HepG2 (cell line): Measurements from ENCODE around the gene GOLPH3. TPM values are rescaled to one million over a fixed set of nuclear protein-coding genes. Genes with fewer than 3 reads are reported as not detected.

Source experiments
- AFF4 ChIP-seq: sonication (generic); formaldehyde crosslinking; IDR thresholded peaks from 2 replicates; pipeline ENCODE4 v1.4.0; 2020; ENCODE audit warnings: missing genetic modification reagents
- DBP ChIP-seq: sonication (generic); formaldehyde crosslinking; IDR thresholded peaks from 2 replicates; pipeline ENCODE4 v1.4.0; 2020; ENCODE audit warnings: missing genetic modification reagents; ENCODE audit errors: not compliant biosample characterization
- HINFP ChIP-seq: sonication (generic); formaldehyde crosslinking; IDR thresholded peaks from 2 replicates; pipeline ENCODE4 v1.4.0; 2020; ENCODE audit warnings: low read depth, mild to moderate bottlenecking, missing genetic modification reagents
- HMGXB3 ChIP-seq: sonication (generic); formaldehyde crosslinking; IDR thresholded peaks from 2 replicates; pipeline ENCODE4 v1.4.0; 2020; ENCODE audit warnings: missing genetic modification reagents, borderline replicate concordance
- ISL2 ChIP-seq: sonication (generic); formaldehyde crosslinking; IDR thresholded peaks from 2 replicates; pipeline ENCODE4 v1.5.0; 2020; ENCODE audit warnings: missing genetic modification reagents
- MTF1 ChIP-seq: sonication (generic); formaldehyde crosslinking; IDR thresholded peaks from 2 replicates; pipeline ENCODE4 v1.5.0; 2020; ENCODE audit warnings: missing genetic modification reagents
- NR1H2 ChIP-seq: sonication (generic); formaldehyde crosslinking; IDR thresholded peaks from 2 replicates; pipeline ENCODE4 v1.8.1; 2022; ENCODE audit warnings: low read depth, missing genetic modification reagents, borderline replicate concordance
- RFXAP ChIP-seq: sonication (generic); formaldehyde crosslinking; IDR thresholded peaks from 2 replicates; pipeline ENCODE4 v1.4.0; 2020; ENCODE audit warnings: missing genetic modification reagents, borderline replicate concordance
- SNAPC2 ChIP-seq: sonication (generic); formaldehyde crosslinking; IDR thresholded peaks from 2 replicates; pipeline ENCODE4 v1.8.1; 2022; ENCODE audit warnings: mild to moderate bottlenecking, missing genetic modification reagents
- TAF15 ChIP-seq: fragments of 200-400 bp; formaldehyde crosslinking; IDR thresholded peaks from one replicate; pipeline ENCODE4 v1.6.1; 2018; ENCODE audit warnings: mild to moderate bottlenecking, low read depth, low read length; ENCODE audit not compliant: poor library complexity, severe bottlenecking
- ZBTB37 ChIP-seq: sonication (generic); formaldehyde crosslinking; IDR thresholded peaks from 2 replicates; pipeline ENCODE4 v1.4.0; 2020; ENCODE audit warnings: mild to moderate bottlenecking, missing genetic modification reagents
- ZNF17 ChIP-seq: sonication (generic); formaldehyde crosslinking; IDR thresholded peaks from 2 replicates; pipeline ENCODE4 v1.5.0; 2020; ENCODE audit warnings: mild to moderate bottlenecking, missing genetic modification reagents
- ZNF24 ChIP-seq: fragments of 450-650 bp; IDR thresholded peaks from 2 replicates; pipeline ENCODE4 v1.6.1; 2017; ENCODE audit warnings: antibody characterized with exemption, mild to moderate bottlenecking
- ZNF263 ChIP-seq: sonication (generic); formaldehyde crosslinking; IDR thresholded peaks from 2 replicates; pipeline ENCODE4 v1.4.0; 2020; ENCODE audit warnings: missing genetic modification reagents
- ZNF891 ChIP-seq: sonication (generic); formaldehyde crosslinking; IDR thresholded peaks from 2 replicates; pipeline ENCODE4 v1.5.0; 2020; ENCODE audit warnings: mild to moderate bottlenecking, missing genetic modification reagents
- ZSCAN21 ChIP-seq: sonication (generic); formaldehyde crosslinking; IDR thresholded peaks from 2 replicates; pipeline ENCODE4 v1.8.0; 2022; ENCODE audit warnings: mild to moderate bottlenecking, missing genetic modification reagents, moderate library complexity, borderline replicate concordance
- polyA plus RNA-seq, 8 experiments: library from polyadenylated mRNA; depleted of rRNA in 3 of 8; stranded (reverse) in 7 of 8; unstranded in 1 of 8; fragments of >200 nt; fragmentation: Illumina TruSeq in 4 of 8; extraction: Trizol in 4 of 8; gene quantifications; 2 replicates each; pipeline versions ENCODE4 v1.2.1 to v1.2.3, GENCODE V29; 2011 to 2016; ENCODE audit warnings: low read depth in 4 of 8, missing spikeins in 1 of 8, mixed read lengths in 1 of 8; ENCODE audit not compliant: insufficient read depth in 1 of 8
- total RNA-seq, 5 experiments: library from RNA; depleted of rRNA; stranded (reverse); fragments of >200 nt; fragmentation: Illumina TruSeq; extraction: Trizol; gene quantifications; 2 replicates each; pipeline ENCODE4 v1.2.3, GENCODE V29; 2016; ENCODE audit warnings: low read depth in 1 of 5

The GOLPH3 gene
- total and polyA plus RNA-seq, 2 of the 13 experiments (the other 11 are each of a cell fraction or from before 2014, with no cell fraction given): 59.5 to 84.5 TPM

GRCh38 chr5:32174011-32174870, at the start of gene GOLPH3 (continued):
- TF ChIP-seq ZBTB37 (CRISPR knock-in tag) (peak; percentile 69), AFF4 (no peak), RFXAP (CRISPR knock-in tag) (peak; percentile 79; the same call in 1 of the 2 replicates), NR1H2 (no peak), ZSCAN21 (CRISPR knock-in tag) (0 out of 2 replicates have a peak, but pooled peaks have one; percentile 76), ZNF263 (no peak), ZNF891 (CRISPR knock-in tag) (no peak; the same call in 1 of the 2 replicates), SNAPC2 (CRISPR knock-in tag) (peak; percentile 51), DBP (CRISPR knock-in tag) (no peak), ZNF17 (CRISPR knock-in tag) (no peak), TAF15 (peak; percentile 15), ISL2 (CRISPR knock-in tag) (peak; percentile 83), ZNF24 (no peak), MTF1 (CRISPR knock-in tag) (no peak; the same call in 1 of the 2 replicates), HMGXB3 (CRISPR knock-in tag) (peak; percentile 75; the same call in 1 of the 2 replicates), HINFP (CRISPR knock-in tag) (no peak)
